ENCODE data around the gene ORAI2. TPM values are rescaled to one million over a fixed set of nuclear protein-coding genes. Genes with fewer than 3 reads are reported as not detected.

Gene ORAI2
- total and polyA plus RNA-seq, 2 of the 8 experiments (the other 6 are each of a cell fraction or from before 2014, with no cell fraction given), result 20.7 to 35.2 TPM

DNA sequence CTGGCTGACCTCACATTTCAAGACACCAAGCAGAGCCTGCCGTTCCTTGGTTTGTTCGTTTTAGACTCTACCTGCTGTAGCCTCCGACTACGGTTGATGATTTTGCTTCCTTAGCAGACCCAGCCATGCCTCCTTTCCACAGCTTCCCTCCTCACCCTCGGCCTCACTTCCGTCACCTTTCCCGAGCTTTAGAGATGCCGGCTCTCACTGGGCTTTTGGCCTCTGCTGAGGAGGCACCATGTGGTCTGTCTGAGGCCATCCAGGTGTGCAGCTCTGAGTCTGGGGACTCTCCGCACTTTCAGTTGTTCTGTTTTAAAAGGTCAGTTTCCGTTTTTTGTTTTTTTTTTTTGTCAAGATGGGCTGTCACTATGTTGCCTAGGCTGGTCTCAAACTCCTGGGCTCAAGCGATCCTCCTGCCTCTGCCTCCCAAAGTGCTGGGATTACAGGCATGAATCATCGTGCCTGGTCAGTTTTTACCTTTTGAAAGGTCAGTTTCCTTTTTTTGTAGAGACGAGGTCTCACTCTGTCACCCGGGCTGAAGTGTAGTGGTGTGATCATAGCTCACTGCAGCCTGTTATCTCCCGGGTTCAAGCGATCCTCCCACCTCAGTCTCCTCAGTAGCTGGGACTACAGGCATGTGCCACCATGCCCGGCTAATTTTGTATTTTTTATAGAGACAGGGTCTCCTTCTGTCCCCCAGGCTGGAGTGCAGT is 11.7 kb downstream of the ORAI2 start:
- no peaks in the 10 kb centered on the region for H3K79me1 ChIP-seq (ENCODE audit: low read depth, low read length)
- 94% methylated on average over 14 of the region's 17 CpGs; no CpG with 5 or more reads in 1 of the 2 experiments for WGBS, 2 experiments (ENCODE audit: extremely low coverage in 1 of 2, insufficient coverage in 1 of 2, insufficient read length in 1 of 2, insufficient replicate concordance in 2 of 2, low coverage in 1 of 2, low lambda C conversion rate in 2 of 2, missing lambda C conversion rate in 1 of 2)
- no peak for TF ChIP-seq KDM1A (IDR thresholded peaks at IDR 0.05; ENCODE audit: borderline replicate concordance, low read length)
- TF ChIP-seq GTF2F1 (IDR thresholded peaks at IDR 0.05; ENCODE audit: borderline replicate concordance, low read depth, low read length), result no peak
- no peak for TF ChIP-seq BACH1 (IDR thresholded peaks at IDR 0.05; ENCODE audit: low read length)
- no peak for TF ChIP-seq SUZ12 (IDR thresholded peaks at IDR 0.05; ENCODE audit: low read length)

More for the DNA sequence above, 11.7 kb downstream of the ORAI2 start:
- FAIRE-seq (no peak), DNase-seq (ENCODE audit: low read depth in 1 of 2, low spot score in 2 of 2) (no peak)
- no peaks in the 10 kb centered on the region for H3K23me2 ChIP-seq (ENCODE audit: low read depth, low read length)
- no peaks in the 10 kb centered on the region for H3K27me3 ChIP-seq (replicated peaks in 1 of 4; ENCODE audit: control insufficient read depth in 3 of 4, extremely low read depth in 1 of 4, insufficient read depth in 3 of 4, low read length in 3 of 4)
- no peak overlapping the region for H3K23ac ChIP-seq (ENCODE audit: insufficient read length)
- no peak overlapping the region for H4K5ac ChIP-seq (ENCODE audit: insufficient read length, low read depth, low read length)
- H2BK5ac ChIP-seq (ENCODE audit: low read depth, low read length), result no peak overlapping the region
- ChIA-PET POLR2A (ENCODE audit: partially characterized antibody) (interaction anchor here (0.9 to 2.9 kb wide), 2 partner anchors 11 to 21 kb away, joined by 3 to 16 read pairs; no protein-coding TSS in a partner anchor), CTCF (ENCODE audit: partially characterized antibody) (interaction anchor here (1.0 to 1.7 kb wide), 2 partner anchors 10 to 33 kb away, joined by 4 read pairs; no protein-coding TSS in a partner anchor)
- H2BK12ac ChIP-seq (ENCODE audit: low read depth, low read length), result no peak overlapping the region
- no peak overlapping the region for H2BK120ac ChIP-seq (replicated peaks; ENCODE audit: low read depth, low read length)
- no peak overlapping the region for H2AFZ ChIP-seq (ENCODE audit: low read length)
- H3K79me2 ChIP-seq (ENCODE audit: control insufficient read depth in 1 of 2, insufficient read depth in 2 of 2, low read length in 2 of 2), result no peaks in the 10 kb centered on the region
- no peak overlapping the region for H4K8ac ChIP-seq (ENCODE audit: extremely low read depth, insufficient read depth, low read length)
- H3K14ac ChIP-seq (ENCODE audit: insufficient read length), result no peak overlapping the region
- H2BK20ac ChIP-seq (ENCODE audit: low read length), result no peak overlapping the region
- no peak overlapping the region for H3K56ac ChIP-seq (replicated peaks; ENCODE audit: insufficient read length, low read depth, low read length)
- H4K91ac ChIP-seq (replicated peaks; ENCODE audit: insufficient read length, low read length), result no peak overlapping the region
- H3K36me3 ChIP-seq (ENCODE audit: control insufficient read depth in 2 of 4, insufficient read depth in 4 of 4, low read length in 3 of 4), result peaks cover 2 to 17% (median 6%) of the 10 kb centered on the region in 4 experiments; a peak in 5 of 8 replicates
- no peak overlapping the region for H3K27ac ChIP-seq (ENCODE audit: low read depth, low read length)
- no peak overlapping the region for H2AK5ac ChIP-seq (ENCODE audit: low read depth, low read length)
- no peak overlapping the region for H3K4me2 ChIP-seq (ENCODE audit: insufficient read depth in 1 of 2, low read depth in 2 of 2, low read length in 2 of 2)
- H3K4ac ChIP-seq (replicated peaks; ENCODE audit: insufficient read length, low read depth, low read length), result no peak overlapping the region
- H4K20me1 ChIP-seq (replicated peaks in 1 of 2; ENCODE audit: control insufficient read depth in 1 of 2, insufficient read depth in 2 of 2, low read length in 2 of 2), result peaks cover 0 to 3% of the 10 kb centered on the region in 2 experiments
- H3K4me3 ChIP-seq (ENCODE audit: extremely low read depth in 1 of 4, insufficient read depth in 2 of 4, low read depth in 3 of 4, low read length in 4 of 4), result no peak overlapping the region
- no peak overlapping the region for H3K9ac ChIP-seq (replicated peaks in 1 of 4; ENCODE audit: extremely low read depth in 1 of 4, low read depth in 3 of 4, low read length in 3 of 4)
- H3K18ac ChIP-seq (ENCODE audit: extremely low read depth, low read length), result no peak overlapping the region
- H3K9me3 ChIP-seq (ENCODE audit: insufficient read depth in 2 of 2, low read depth in 1 of 2, low read length in 1 of 2), result no peaks in the 10 kb centered on the region
- peaks cover 0 to 9% (median 0%) of the 10 kb centered on the region in 4 experiments; a peak in 2 of 7 replicates for H3K4me1 ChIP-seq (replicated peaks in 1 of 4; ENCODE audit: control insufficient read depth in 3 of 4, insufficient read depth in 4 of 4, low read length in 3 of 4)
- H2BK15ac ChIP-seq (ENCODE audit: low read length), result no peak overlapping the region
